GM12878 (cell line): ENCODE measurements around the gene GAGE10. TPM values are rescaled to one million over a fixed set of nuclear protein-coding genes. Genes with fewer than 3 reads are reported as not detected.

Experiments
- ATAC-seq: fragments of 200-7000 bp; cut with Tn5 transposase; 3 replicates; pipeline ENCODE4 v1.9.1; 2020; ENCODE audit warnings: mild to moderate bottlenecking, moderate library complexity
- BruUV-seq: library from RNA; stranded (reverse); fragments of 400-500 nt; replicated peaks from 2 replicates; lab custom pipeline; 2021; lab: Mats Ljungman, UMichigan
- CTCF ChIA-PET: fragments of 300-600 bp; sonication (Branson Sonifier 250); formaldehyde crosslinking; extraction: SDS; loops from one replicate; lab custom pipeline; 2021; ENCODE audit warnings: inconsistent platforms; lab: Yijun Ruan, JAX
- POLR2A ChIA-PET: fragments of 350-600 bp; formaldehyde crosslinking; extraction: SDS; loops from one replicate; lab custom pipeline; 2021; ENCODE audit warnings: inconsistent platforms; lab: Charles Lee
- RAD21 ChIA-PET: fragments of 300-600 bp; sonication (Branson Sonifier 250); formaldehyde crosslinking; loops from one replicate; lab custom pipeline; 2023; ENCODE audit warnings: antibody characterized with exemption; ENCODE audit not compliant: unreplicated experiment; lab: Charles Lee
- SMC1A ChIA-PET: fragments of 300-600 bp; sonication (Branson Sonifier 250); formaldehyde crosslinking; loops from one replicate; lab custom pipeline; 2023; ENCODE audit not compliant: unreplicated experiment, uncharacterized antibody; lab: Charles Lee
- DNase-seq: peaks from one replicate; pipeline ENCODE4 v3.0.0-alpha.2; 2011; ENCODE audit warnings: low read depth, low spot score
- FAIRE-seq: peaks from 3 replicates; lab custom pipeline; 2011; peaks lifted over from hg19 to GRCh38; lab: Jason Lieb, UNC
- H2AFZ ChIP-seq: 2 replicates; pipeline ENCODE4 v1.6.0; 2011; ENCODE audit warnings: low read depth, low read length, control low read depth; ENCODE audit not compliant: control insufficient read depth
- H3K27ac ChIP-seq: 2 replicates; pipeline ENCODE4 v1.5.1; 2011; ENCODE audit warnings: control low read depth; ENCODE audit not compliant: control insufficient read depth, insufficient read depth
- H3K27me3 ChIP-seq, 2 experiments: replicated peaks in 1 of 2; 2 replicates each; pipeline versions ENCODE4 v1.6.0 to v1.6.1; 2011; ENCODE audit warnings: low read length in 1 of 2; ENCODE audit not compliant: control insufficient read depth in 2 of 2, insufficient read depth in 2 of 2
- H3K36me3 ChIP-seq, 2 experiments: 2 replicates each; pipeline ENCODE4 v1.5.1; 2011; ENCODE audit warnings: low read length in 1 of 2; ENCODE audit not compliant: control insufficient read depth in 2 of 2, insufficient read depth in 2 of 2
- H3K4me1 ChIP-seq: 2 replicates; pipeline ENCODE4 v1.6.1; 2011; ENCODE audit warnings: mild to moderate bottlenecking, low read length, moderate library complexity, mixed read lengths; ENCODE audit not compliant: control insufficient read depth, insufficient read depth
- H3K4me2 ChIP-seq: 2 replicates; pipeline ENCODE4 v1.6.0; 2011; ENCODE audit warnings: control low read depth; ENCODE audit not compliant: control insufficient read depth, insufficient read depth
- H3K4me3 ChIP-seq: fragments of 200-600 bp; sonication (generic); 2 replicates; pipeline ENCODE4 v1.5.1; 2016
- H3K79me2 ChIP-seq: 2 replicates; pipeline ENCODE4 v1.6.0; 2011; ENCODE audit warnings: low read length; ENCODE audit not compliant: control insufficient read depth, insufficient read depth
- H3K9ac ChIP-seq: 2 replicates; pipeline ENCODE4 v1.8.0; 2011; ENCODE audit warnings: low read length, control low read depth, mixed read lengths; ENCODE audit not compliant: control insufficient read depth, insufficient read depth
- H3K9me3 ChIP-seq: replicated peaks from 3 replicates; pipeline ENCODE4 v1.5.1; 2011; ENCODE audit warnings: mild to moderate bottlenecking, low read length; ENCODE audit not compliant: control insufficient read depth, insufficient read depth
- H4K20me1 ChIP-seq: 2 replicates; pipeline ENCODE4 v1.6.0; 2011; ENCODE audit not compliant: control insufficient read depth, insufficient read depth
- BCL11A ChIP-seq: IDR thresholded peaks from 2 replicates; pipeline ENCODE4 v1.6.1; 2011; ENCODE audit warnings: low read depth, low read length
- BMI1 ChIP-seq: fragments of 450-650 bp; IDR thresholded peaks from 2 replicates; pipeline ENCODE4 v1.6.1; 2016; ENCODE audit warnings: mild to moderate bottlenecking, moderate library complexity, borderline replicate concordance
- CREM ChIP-seq: IDR thresholded peaks from 2 replicates; pipeline ENCODE4 v1.6.1; 2014; ENCODE audit warnings: antibody characterized with exemption, low read depth
- HDAC6 ChIP-seq: fragments of 200-600 bp; sonication (generic); IDR thresholded peaks from one replicate; pipeline ENCODE4 v1.8.0; 2017; ENCODE audit warnings: antibody characterized with exemption; ENCODE audit not compliant: unreplicated experiment
- HDGF ChIP-seq: fragments of 450-650 bp; IDR thresholded peaks from 2 replicates; pipeline ENCODE4 v1.6.1; 2016; ENCODE audit warnings: antibody characterized with exemption
- IKZF1 ChIP-seq: fragments of 450-650 bp; conservative IDR thresholded peaks from 2 replicates; pipeline ENCODE4 v1.6.1; 2017; ENCODE audit warnings: antibody characterized with exemption, mild to moderate bottlenecking
- POLR2AphosphoS5 ChIP-seq: IDR thresholded peaks from 2 replicates; pipeline ENCODE4 v1.6.1; 2011; ENCODE audit warnings: mild to moderate bottlenecking, low read length, inconsistent platforms
- RAD51 ChIP-seq: fragments of 450-650 bp; IDR thresholded peaks from 2 replicates; pipeline ENCODE4 v1.6.1; 2016; ENCODE audit warnings: moderate library complexity, mild to moderate bottlenecking, inconsistent platforms
- ZNF687 ChIP-seq: fragments of 450-650 bp; IDR thresholded peaks from 2 replicates; pipeline ENCODE4 v1.6.1; 2017; ENCODE audit warnings: mild to moderate bottlenecking, moderate library complexity
- WGBS: methylation state at CpG from one replicate; pipeline ENCODE4 v1.1.6; 2016; ENCODE audit warnings: low lambda C conversion rate; ENCODE audit not compliant: insufficient replicate concordance, insufficient coverage; ENCODE audit errors: missing lambda C conversion rate; 5-methylcytosine and 5-hydroxymethylcytosine counted together
- in situ Hi-C: fragments of 300-500 bp; cut with MboI; formaldehyde crosslinking; loops from 9 replicates; pipeline ENCODE4 v1.14.3; 2018; ENCODE audit warnings: mixed read lengths
- intact Hi-C: fragments of 100-400 bp; cut with micrococcal nuclease; formaldehyde crosslinking; loops from one replicate; pipeline ENCODE4 v1.14.2; 2022; ENCODE audit not compliant: unreplicated experiment
- polyA plus RNA-seq, 11 experiments: library from polyadenylated mRNA; depleted of rRNA in 4 of 11; unstranded in 6 of 11; stranded (reverse) in 5 of 11; fragments of >200 nt; fragmentation: Nextera tagmentation in 4 of 11; fragmentation: Illumina TruSeq in 1 of 11; extraction: Ambion mirVana in 4 of 11; extraction: Trizol in 1 of 11; gene quantifications; 1 replicate in 1 of 11; 2 replicates in 10 of 11; pipeline versions ENCODE4 v1.2.1 to v1.2.3, GENCODE V29; 2011 to 2016; ENCODE audit warnings: inconsistent platforms in 2 of 11, missing spikeins in 2 of 11, low read depth in 1 of 11
- total RNA-seq, 4 experiments: library from RNA; depleted of rRNA in 3 of 4; stranded (reverse); fragments of >200 nt in 3 of 4; fragmentation: Illumina TruSeq in 1 of 4; extraction: Trizol in 1 of 4; gene quantifications; 2 replicates each; pipeline versions ENCODE4 v1.2.1 to v1.2.3, GENCODE V29; 2013 to 2021

GAGE10 gene
- total and polyA plus RNA-seq, 10 of the 15 experiments (the other 5 are each of a cell fraction or from before 2014, with no cell fraction given) = not detected

- DNase-seq (no peak), FAIRE-seq (no peak), ATAC-seq (no peak)
- Histone ChIP-seq H3K9me3 (no peaks in the 10 kb centered on the region), H2AFZ (no peak overlapping the region), H3K27ac (no peak overlapping the region), H3K79me2 (no peaks in the 10 kb centered on the region), H3K36me3 (no peaks in the 10 kb centered on the region), H3K9ac (no peak overlapping the region), H4K20me1 (no peaks in the 10 kb centered on the region), H3K4me3 (no peak overlapping the region), H3K4me2 (no peak overlapping the region), H3K4me1 (no peaks in the 10 kb centered on the region), H3K27me3 (no peaks in the 10 kb centered on the region)
- POLR2A ChIA-PET = no interaction called here
- intact Hi-C loops = no loop called here
- SMC1A ChIA-PET = no interaction called here
- TF ChIP-seq HDGF (no peak), ZNF687 (no peak), IKZF1 (no peak), CREM (no peak), HDAC6 (no peak), POLR2AphosphoS5 (no peak), RAD51 (no peak), BCL11A (no peak), BMI1 (no peak)
- RAD21 ChIA-PET = no interaction called here
- CTCF ChIA-PET = no interaction called here
- BruUV-seq = no TSS peak
- WGBS = 43% methylated on average over 20 of the region's 20 CpGs
- in situ Hi-C loops = no loop called here
Observed at GRCh38 chrX:49257846-49258748, 45.3 kb upstream of the GAGE10 start.
